Lung microvascular endothelial cell (primary cell): ENCODE data around the gene SEC16A. TPM values are rescaled to one million over a fixed set of nuclear protein-coding genes. Genes with fewer than 3 reads are reported as not detected.

Experiments used
- DNase-seq, 2 donors: peaks; one replicate each; pipeline versions ENCODE4 v3.0.0 to v3.0.0-alpha.2; 2010; ENCODE audit warnings: low read depth in 2 of 2
- total RNA-seq: library from RNA; depleted of rRNA; stranded (reverse); fragments of >200 nt; gene quantifications from 2 replicates; pipeline ENCODE4 v1.2.1, GENCODE V29; 2014

SEC16A gene
- total RNA-seq, 1 donor from 2014 or later, result 14.3 TPM

DNA sequence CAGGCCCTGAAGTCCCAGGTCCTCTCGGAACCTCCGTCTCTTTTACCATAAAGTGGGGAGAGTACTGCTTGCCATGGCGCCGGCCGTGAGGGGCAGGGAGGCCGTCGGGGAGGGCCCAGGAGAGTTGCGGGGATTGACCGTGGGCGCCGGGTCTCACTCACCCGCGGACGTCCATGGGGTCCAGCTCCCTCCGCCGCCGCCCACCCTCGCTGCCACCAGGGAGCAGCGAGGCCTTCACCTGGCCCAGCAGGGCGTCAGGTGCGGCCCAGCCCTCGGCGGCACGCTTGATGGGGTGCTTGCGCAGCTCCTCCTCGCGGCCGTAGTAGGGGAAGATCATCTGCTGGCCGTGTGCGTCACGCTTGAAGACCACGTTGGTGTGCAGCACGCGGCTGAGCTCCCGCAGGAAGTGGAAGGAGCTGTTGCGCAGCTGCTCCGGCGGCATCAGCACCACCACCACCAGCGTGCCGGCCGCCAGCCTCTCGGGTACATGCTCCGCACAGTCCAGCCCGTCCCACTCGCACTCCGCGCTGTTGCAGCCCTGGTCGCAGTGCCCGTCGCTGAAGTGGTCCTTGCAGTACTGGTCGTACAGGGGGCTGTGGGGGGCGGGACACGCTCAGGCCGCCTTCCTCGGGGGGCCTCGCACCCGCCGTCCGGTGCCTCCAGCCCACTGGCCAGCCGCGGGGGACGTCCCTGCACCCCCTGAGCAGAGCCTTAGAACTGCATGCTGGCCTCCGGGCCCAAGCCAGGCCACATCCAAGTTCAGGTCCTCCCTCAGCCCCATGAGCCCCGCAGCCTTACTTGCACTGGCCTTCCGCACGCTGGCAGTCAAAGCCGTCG is 21.9 kb upstream of the SEC16A start:
- DNase-seq, result no peak

DNA sequence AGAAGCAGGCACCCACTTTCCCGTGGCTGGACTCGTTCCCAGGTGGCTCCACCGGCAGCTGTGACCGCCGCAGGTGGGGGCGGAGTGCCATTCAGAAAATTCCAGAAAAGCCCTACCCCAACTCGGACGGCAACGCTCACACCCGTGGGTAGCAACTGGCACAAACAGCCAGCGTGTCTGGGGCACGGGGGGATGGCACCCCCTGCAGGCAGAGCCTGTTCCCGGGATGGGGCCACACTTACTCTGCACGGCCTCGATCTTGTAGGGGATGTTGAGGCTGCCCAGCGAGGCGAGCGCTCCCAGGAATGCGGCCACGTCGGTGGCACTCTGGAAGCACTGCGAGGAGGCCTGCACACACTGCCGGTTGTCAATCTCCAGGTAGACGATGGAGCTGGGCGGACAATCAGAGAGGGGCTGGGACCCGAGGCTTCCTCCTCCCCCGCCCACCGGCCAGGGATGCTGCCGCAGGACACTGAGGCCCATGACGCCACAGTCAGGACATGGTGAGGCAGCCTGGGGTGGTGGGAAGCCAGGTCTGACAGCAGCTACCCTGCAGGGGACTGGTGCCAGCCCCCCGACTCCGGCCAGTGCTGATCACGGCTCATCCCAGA is 20.2 kb upstream of the SEC16A start:
- no peak for DNase-seq

DNA sequence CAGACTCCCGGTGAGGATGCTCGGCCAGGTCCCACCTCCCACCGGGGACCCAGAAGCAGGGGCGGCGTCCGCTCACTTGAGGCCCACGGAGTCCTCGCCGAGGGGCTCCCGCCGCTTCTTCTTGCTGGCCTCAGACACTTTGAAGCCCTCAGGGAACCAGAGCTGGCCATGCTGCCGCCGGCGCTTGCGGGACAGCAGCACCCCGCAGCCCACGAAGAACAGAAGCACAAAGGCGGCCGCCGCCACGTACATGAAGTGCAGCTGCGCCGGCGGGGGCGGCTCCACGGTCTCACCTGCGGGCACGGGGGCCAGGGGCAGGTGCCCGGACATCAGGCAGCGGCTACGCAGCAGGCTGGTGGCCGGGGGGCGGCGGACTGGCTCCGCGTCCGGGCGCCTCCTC is 19.4 kb upstream of the SEC16A start:
- DNase-seq, result no peak

DNA sequence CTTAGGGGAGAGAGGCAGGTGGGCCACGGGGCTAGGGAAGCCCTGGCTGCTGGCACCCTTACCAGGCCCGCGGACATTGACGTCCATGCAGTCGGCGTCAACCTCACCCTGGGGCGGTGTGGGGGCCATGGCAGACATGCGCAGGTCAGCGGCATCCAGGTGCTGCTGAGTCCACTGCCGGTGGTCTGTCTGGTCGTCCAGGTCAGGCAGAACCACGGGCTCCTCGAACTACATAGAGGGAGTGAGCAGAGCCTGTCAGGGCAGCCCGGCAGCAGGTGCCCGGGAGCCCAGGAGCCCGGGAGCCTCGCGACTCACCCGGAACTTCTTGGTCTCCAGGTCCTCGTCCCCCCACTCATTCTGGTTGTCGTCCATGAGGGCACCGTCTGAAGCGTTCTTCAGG is 18.8 kb upstream of the SEC16A start:
- DNase-seq, result no peak

DNA sequence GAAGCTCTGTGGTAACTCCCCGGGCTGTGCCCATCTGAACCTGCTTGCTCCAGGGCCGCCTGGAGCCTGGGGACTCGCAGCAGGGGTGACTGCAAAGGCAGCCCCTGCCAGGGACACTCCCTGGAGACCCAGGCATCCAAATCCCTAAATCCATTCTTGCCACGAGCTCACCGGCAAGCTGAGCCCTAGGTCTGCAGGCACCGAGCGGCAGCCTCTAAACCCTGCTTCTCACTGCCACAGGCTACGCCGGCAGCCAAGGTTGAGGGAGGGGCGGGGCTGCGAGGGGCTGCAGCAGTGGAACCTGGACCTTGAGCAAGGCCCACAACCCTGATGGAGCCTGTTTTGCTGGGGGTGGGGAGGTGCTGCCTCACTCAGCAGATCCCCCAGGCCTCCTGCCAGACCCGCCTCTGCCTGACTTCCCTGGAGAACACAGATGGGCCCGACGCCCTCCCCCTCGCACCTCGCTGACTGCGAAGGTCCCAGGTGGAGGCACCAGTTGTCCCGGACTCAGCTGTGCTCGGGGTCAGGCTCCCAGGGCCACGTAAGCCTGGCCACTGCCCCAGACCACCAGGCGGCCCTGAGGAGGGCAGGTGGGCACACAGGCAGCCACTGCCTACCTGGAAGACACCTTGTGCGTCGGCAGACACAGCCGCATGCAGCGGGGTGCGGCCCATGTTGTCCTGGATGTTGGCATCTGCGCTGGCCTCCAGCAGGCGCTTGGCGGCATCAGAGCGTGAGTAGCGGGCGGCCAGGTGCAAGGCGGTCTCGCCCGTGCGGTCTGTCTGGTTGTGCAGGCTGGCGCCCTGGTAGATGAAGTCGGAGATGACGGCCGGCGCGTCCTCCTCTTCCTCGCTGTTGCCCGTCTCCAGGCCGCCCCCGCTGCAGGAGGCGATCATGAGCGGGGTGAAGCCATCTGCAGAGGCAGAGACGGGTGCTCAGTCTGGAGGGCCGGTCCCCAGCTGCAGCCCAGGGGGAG is 17.4 kb upstream of the SEC16A start:
- DNase-seq, result no peak

DNA sequence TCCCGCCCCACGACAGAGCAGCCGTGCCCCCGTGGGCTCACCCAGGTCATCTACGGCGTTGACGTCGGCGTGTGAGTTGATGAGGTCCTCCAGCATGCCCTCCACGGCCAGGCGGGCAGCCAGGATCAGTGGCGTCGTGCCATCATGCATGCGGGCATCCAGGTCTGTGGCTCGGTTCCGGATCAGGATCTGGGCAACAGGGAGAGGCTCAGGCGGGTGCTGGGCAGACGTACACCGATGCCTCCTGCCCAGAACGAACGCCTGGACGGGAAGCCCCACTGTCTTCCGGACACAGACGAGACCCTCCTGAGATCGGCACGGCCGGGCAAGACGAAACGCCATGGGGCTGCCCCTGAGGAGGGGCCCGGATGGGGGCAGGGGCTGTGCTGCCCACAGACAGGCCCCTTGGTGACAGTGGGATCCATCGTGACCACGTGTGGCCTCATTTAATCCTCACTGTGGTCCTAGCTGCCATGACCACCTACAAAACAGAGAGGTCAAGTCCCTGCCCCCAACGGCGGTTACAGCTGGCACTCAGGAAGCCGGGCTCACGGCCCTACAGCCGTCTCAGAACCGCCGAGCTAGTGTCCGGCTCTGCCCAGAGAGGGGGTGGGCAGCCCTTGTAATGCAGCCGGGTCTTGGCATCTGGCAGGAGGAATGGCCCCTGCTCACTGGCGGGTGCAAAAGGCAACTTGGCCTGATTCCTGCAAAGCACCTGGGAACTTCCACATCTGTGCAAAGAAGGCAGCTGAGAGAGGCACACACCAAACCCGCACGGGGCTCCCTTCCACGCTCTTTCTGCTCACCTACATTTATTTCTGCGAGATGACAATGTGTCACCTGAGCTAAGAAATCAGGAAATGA is 16.5 kb upstream of the SEC16A start:
- no peak for DNase-seq

DNA sequence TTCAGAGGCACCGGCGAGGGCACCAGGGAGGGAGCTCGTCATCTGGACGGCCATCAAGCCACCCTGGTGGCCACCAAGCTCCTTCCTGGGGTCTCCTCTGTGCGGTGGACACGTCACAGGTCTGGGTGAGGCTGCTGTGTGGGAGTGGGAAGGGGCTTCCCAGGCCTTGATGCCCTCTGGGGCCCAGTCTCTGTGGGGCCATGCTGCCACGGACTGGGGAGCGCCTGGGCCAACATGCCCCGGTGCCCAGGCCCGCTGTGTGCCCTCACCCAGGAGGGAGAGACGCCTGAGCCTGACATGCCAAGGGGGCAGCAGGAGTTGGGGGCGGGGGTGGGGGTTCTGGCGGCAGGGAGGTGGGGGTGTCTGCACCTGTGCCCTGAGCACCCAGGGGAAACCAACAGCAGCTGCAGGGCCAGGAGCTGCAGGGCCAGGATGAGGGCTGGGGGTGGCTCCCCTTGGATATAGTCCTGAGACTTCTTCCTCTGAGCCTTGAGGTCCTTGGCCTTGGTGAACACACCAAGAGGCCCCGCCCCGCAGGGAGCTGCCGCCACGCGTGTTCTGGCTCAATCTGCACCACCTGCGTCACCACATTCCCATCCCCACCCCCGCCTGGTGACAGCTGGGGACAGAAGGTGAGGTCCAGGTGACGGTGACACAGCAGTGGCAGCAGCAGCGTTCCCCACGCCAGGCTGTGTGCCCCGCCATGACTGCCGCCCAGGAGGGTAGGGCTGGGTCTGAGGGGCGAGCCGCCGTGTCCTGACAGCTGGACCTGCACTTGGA is 15.3 kb upstream of the SEC16A start:
- no peak for DNase-seq

DNA sequence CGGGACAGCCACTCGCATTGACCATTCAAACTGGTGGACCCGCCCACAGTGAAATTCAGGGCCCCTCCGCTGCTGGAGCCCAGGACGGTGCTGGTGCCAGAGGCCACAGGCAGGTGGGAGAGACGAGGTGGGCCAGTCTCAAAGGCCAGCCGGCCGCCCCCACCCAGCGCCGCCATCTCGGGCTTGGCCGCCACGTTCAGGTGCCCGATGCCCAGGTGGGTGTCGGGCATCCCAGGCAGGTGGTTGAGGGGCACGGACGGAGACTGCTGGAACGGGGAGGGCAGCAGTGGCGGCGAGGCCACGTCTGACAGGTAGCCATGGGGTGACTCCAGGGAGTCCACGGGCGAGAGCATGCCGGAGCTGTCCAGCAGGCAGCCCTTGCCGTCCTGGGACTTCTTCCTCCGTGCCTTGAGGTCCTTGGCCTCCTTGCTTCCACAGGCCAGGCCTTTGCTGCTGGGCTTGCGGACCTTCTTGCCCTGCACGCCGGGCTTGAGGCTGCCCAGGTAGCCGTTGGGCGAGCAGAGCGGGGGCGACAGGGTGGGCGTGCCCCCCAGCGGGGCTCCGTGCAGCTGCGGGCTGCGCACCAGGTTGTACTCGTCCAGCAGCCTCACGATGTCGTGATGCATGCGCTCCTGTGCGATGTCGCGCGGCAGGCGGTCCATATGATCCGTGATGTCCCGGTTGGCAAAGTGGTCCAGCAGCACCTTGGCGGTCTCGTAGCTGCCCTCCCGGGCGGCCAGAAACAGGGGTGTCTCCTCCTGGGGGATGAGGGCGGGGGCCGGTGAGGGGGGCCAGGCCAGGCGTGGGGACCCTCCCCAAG is 14.2 kb upstream of the SEC16A start:
- no peak for DNase-seq

DNA sequence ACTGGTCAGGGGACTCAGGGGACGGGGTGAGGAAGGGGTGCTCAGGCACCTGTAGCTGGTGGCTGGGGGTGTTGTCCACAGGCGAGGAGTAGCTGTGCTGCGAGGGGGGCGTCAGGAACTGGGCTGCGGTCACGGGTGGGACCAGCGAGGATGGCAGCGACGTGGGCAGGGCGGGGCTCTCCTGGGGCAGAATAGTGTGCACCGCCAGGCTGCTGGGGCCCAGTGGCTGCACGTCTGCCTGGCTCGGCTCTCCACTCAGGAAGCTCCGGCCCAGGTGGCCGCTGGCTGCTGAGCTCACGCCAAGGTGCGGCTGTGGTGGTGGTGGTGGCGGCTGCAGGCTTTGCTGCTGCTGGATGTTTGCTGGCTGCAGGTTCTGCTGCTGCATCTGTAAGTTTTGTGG is 13.3 kb upstream of the SEC16A start:
- no peak for DNase-seq

DNA sequence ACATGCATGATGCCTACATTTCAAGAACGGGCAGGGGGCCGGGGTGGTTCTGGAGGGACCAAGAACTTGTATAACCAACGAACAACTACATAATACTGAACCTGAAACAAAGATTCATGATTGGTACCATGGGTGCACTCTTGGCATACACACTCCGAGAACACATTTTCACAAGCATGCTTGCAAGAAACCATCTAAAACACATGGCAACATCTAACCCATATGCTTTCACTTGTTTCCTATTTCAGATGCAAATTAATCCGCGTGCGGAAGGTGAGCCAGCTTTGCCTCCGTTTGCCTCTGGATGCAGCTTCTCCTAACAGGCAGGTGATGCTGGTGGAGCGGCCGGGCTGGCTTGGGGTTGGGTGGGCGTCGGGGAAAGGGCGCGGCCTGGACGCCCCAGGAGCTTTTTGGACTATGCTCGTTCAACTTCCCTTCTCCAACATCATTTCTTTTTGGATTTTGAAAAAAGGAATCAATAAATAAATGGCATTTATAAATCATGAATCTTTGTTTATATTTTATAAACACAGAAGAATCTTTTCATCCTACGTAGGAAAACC is 12.5 kb upstream of the SEC16A start:
- DNase-seq, result no peak

DNA sequence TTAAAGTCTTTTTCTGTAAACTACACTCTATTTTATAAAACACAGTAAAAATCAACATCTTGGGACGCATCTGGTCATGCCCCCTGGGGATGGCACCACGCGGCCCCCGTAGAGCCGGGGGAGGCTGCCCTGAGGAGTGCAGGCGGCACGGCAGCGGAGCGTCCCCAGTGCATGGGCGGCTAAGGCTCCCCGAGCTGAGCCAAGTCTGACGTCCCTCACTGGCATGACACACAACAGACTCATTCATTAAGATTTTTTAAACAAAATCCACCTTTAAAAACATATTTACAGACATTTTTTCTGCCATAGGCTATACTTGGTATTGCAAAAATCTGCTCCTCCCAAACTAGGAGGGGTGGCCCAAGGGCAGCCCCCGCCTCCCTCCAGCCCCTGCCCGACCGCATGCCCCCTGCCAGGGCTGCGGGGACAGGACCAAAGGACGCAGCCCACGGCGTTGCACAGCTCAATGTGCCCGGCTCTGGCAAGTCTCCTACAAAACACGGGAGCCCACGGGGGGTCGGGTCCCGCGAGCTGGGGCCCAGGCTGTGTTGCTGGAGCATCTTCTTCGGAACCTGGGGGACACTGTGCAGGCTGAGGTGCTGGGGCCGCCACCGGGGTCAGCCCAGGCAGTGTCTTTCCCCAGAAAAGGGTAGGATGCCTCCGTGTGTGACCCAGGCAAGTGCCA is 11.8 kb upstream of the SEC16A start:
- no peak for DNase-seq

DNA sequence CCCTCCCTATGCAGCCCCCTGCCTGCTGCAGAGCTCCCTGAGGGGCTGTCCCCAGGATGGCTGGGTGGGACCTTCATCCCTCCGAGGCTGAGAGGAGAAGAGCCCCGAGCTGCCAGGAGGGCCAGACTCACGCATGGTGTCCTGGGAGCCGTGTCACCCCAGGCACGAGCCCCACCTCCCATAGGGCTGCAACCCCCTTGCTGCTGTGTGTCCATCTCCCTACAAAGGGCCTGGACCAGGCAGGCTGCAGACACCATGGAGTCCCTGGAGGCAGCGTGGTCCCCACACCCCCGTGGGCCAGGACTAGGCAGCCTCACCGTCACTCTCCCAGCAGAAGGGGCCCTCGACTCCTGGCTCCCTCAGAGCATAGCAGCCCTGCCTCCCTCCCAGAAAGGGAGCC is 11.2 kb upstream of the SEC16A start:
- DNase-seq, result no peak

DNA sequence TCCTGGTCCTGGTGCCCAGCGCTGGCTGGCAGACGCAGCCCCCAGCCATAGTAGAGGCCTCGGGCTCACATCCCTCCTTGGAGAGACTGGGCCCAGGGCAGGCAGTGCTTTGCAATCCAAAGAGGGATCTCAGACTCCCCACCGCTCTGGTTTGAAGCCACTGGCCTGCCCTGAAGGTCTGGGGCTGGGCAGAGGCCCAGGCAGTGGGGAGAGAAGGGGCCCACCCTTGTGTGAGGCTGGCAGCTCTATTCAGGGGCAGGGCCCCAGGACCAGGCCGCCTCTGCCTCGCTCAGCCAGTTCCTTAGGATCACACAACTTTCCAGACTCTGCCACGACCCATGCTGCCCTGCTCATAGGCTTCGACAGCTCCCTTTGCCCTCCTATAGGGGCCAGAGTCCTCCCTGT is 10.7 kb upstream of the SEC16A start:
- DNase-seq, result no peak

DNA sequence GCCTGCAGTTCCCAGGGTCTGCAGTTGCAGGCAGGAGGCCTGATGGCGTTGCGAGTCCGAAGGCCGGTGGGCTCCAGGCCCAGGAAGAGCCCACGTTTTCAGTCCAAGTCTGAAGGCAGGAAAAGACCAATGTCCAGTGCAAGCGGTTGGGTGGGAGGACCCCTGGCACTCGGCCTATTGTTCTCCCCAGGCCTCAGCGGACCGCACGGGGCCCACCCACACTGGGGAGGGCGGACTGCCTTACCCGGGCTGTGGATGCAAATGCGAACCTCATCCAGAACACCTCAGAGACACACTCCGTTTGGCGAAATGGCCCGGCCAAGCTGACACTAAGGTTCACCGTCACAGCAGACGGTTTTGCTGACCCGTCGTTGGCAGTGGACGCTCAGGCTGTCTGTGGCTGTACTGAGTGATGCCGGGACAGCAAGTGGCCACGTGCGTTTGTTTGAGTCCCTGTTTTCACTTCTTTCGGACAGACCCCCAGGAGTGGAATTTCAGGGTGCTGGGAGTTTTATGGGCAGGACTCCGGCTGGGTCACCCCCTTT is 10.2 kb upstream of the SEC16A start:
- no peak for DNase-seq

DNA sequence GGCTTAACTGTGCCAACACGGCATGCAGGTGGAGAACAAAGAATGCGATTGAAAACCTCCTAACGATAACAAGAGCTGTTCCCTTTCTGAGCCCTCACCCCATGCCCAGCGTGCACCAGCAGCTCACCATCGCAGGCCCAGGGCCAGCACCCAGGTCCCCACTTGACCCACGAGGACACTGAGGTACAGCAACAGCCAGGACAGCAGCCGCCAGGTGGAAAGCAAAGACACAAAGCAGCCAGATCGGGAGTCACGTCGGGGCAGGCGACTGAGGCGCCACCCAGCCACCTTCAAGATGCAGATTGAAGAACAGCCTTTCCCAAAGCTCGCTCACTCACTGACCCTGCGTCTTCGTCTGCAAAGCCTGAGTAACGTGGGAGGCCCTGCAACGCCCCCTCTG is 6.9 kb upstream of the SEC16A start:
- DNase-seq, result no peak

DNA sequence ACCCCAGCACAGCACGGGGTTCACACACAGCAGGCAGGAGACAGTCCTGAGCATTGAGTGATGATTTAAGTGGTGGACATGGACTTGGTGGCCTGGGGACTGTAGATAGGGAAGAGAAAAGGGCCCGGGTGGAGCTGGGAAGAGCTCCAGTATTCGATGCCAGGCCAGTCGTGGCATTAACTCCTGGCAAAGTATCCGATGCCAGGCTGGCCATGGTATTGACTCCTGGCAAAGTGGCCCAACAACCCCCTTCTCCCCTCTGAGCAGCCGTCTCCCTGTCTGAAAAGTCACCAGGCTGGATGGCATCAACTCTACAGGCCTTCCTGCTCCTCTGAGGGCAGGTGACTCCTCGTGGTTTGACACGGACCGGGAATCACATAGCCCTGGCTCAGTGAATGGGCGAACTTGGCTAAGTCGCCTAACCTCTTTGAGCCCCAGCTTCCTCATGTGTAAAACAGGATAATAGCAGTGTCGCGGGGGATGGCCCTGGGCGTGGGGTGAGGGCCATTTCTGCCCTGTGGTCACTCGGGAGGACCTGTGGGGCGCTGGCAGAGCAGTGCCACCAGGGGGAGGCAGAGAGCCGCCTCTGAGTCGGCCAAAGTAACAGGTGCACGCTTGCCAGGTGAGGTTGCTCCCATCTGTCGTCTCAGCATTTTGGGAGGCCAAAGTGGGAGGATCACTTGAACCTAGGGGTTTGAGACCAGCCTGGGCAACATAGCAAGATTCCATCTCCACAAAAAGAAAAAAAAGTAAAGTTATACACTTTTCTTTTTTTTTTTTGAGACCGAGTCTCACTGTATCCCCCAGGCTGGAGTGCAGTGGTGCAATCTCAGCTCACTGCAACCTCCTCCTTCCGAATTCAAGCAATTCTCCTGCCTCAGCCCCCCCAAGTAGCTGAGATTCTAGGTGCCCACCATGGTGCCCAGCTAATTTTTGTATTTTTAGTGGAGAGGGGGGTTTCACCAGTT is 5.7 kb upstream of the SEC16A start:
- DNase-seq, result peak; percentile 40 to 71

DNA sequence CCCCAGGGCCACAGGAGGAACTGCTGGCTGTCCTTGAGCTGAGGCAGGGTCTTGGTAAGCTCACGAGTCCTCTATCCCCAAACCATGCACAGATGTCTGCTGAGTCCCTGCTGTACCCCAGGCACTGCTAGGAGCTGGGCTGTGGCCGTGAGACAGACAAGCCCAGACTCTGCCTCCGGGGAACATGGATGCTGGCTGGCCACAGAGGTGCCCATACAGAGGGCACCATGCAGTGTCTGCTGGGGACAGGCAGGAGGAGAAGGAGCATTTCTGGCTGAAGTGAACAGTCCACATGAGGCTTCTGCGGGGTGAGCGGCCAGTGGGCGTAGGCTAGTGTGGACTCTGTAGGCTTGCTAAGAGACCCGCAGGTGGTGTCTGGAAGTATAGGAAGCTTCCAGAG is 4.8 kb upstream of the SEC16A start:
- no peak for DNase-seq
